Stimulated activated CD8-positive, alpha-beta memory T cell treated with anti-CD3 and anti-CD28 coated beads, Interleukin-15, amount 100 ng/mL, for 24 hours (primary cell): ENCODE results near the gene CD1C.
"Not testable (repeated sequence)": the region's sequence is repeated elsewhere in the genome, so short reads cannot be mapped to it uniquely, and the experiment has no call there.

Experiments used
- DNase-seq: peaks from one replicate; pipeline ENCODE4 v3.0.0-alpha.2; 2020; ENCODE audit warnings: low read depth

The CD1C gene

GRCh38 chr1:158289811-158290210 is at the start of gene CD1C:
Gene CD1C, plus strand, starts transcription at chr1:158289923. Its CDS starts 142 bp downstream, at chr1:158290065.
- DNase-seq, result no peak

GRCh38 chr1:158246650-158247049 is 43.1 kb upstream of the CD1C start:
- no peak for DNase-seq

- DNase-seq, result no peak
Measured at GRCh38 chr1:158248118-158248517, 41.6 kb upstream of the CD1C start.

- DNase-seq, result no peak
Measured at GRCh38 chr1:158248771-158249170, 41.0 kb upstream of the CD1C start.

GRCh38 chr1:158249646-158250045 is 40.1 kb upstream of the CD1C start:
- DNase-seq, result no peak

- DNase-seq, result no peak
Measured at GRCh38 chr1:158251163-158251562, 38.6 kb upstream of the CD1C start.

GRCh38 chr1:158255656-158256055 is 34.1 kb upstream of the CD1C start:
- DNase-seq, result no peak

GRCh38 chr1:158256747-158257146 is 33.0 kb upstream of the CD1C start:
- not testable (repeated sequence) for DNase-seq

GRCh38 chr1:158257888-158258287 is 31.8 kb upstream of the CD1C start:
- DNase-seq, result no peak

GRCh38 chr1:158259117-158259516 is 30.6 kb upstream of the CD1C start:
- DNase-seq, result no peak

GRCh38 chr1:158272681-158273080 is 17.0 kb upstream of the CD1C start:
- no peak for DNase-seq

GRCh38 chr1:158274797-158275196 is 14.9 kb upstream of the CD1C start:
- no peak for DNase-seq

GRCh38 chr1:158282421-158282820 is 7.3 kb upstream of the CD1C start:
- DNase-seq, result not testable (repeated sequence)

- no peak for DNase-seq
Measured at GRCh38 chr1:158283965-158284364, 5.8 kb upstream of the CD1C start.

GRCh38 chr1:158285756-158286241 is 3.9 kb upstream of the CD1C start:
- DNase-seq, result no peak

- no peak for DNase-seq
Measured at GRCh38 chr1:158286487-158286886, 3.2 kb upstream of the CD1C start.

- DNase-seq, result no peak
Measured at GRCh38 chr1:158286941-158287346, 2.8 kb upstream of the CD1C start.

GRCh38 chr1:158290321-158290844 is 660 bp downstream of the CD1C start:
- no peak for DNase-seq

GRCh38 chr1:158295791-158296190 is 6.1 kb downstream of the CD1C start:
- no peak for DNase-seq

- DNase-seq, result no peak
Measured at GRCh38 chr1:158310623-158311022, 20.9 kb downstream of the CD1C start.

- no peak for DNase-seq
Measured at GRCh38 chr1:158311066-158311465, 21.3 kb downstream of the CD1C start.

- DNase-seq, result no peak
Measured at GRCh38 chr1:158323866-158324265, 34.1 kb downstream of the CD1C start.

GRCh38 chr1:158324395-158324794 is 34.7 kb downstream of the CD1C start:
- DNase-seq, result no peak

- no peak for DNase-seq
Measured at GRCh38 chr1:158327481-158327880, 37.8 kb downstream of the CD1C start.

GRCh38 chr1:158328426-158328825 is 38.7 kb downstream of the CD1C start:
- no peak for DNase-seq
